Measurements from ENCODE around the gene LHFPL3.

The LHFPL3 gene

DNA sequence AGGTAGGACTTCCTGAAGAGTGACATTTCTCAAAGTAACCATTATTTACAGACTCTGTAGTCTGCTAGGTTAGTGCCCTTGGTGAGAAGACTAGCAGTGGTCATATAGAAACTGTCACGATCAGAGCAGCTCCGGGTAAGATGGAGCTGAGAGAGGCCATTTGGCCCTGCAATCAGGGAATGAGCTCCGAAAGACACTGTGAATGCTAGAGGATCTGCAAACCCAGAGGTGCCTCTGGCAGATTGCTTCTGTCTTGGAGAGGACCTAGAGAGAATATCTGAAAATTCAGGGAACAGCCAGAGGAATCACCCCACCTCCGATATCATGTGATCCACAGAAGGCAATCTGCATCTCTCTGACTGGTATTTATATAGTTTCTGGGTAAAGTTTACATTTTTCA, 438.7 kb downstream of the LHFPL3 start:
- no peak for DNase-seq

DNA sequence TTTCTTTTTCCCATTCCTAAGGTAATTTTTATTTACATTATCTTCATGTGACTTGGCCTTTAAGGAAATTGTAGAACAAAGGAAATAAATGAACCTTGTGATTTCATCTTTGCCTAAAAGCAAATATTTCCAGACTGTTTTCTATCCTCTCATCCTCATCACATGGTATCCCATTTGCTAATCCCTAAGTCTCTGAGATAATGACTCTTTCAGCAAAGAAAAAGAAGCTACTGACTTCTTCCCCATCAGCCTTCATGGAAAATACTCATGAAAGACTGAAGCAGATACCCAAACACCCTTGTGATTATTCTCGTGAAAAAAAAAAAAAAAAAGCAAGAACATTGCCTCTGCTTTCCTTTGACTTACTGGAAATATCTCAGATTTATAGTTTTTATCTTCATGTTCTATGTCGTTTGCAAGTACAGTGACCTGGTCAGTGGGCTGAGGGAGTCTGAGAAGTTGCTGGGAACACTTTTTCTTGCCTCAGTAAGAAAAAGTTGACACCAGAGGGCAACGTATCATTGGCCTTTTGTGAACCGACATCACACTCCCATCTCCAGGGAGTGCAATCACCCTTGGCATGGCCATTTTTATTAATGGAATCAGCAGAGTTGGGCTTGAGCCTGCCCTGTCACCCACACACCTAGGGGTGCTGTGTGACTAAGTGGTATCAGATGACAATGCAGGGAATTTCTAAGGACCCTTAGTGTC, 439.6 kb downstream of the LHFPL3 start:
- DNase-seq = no peak

DNA sequence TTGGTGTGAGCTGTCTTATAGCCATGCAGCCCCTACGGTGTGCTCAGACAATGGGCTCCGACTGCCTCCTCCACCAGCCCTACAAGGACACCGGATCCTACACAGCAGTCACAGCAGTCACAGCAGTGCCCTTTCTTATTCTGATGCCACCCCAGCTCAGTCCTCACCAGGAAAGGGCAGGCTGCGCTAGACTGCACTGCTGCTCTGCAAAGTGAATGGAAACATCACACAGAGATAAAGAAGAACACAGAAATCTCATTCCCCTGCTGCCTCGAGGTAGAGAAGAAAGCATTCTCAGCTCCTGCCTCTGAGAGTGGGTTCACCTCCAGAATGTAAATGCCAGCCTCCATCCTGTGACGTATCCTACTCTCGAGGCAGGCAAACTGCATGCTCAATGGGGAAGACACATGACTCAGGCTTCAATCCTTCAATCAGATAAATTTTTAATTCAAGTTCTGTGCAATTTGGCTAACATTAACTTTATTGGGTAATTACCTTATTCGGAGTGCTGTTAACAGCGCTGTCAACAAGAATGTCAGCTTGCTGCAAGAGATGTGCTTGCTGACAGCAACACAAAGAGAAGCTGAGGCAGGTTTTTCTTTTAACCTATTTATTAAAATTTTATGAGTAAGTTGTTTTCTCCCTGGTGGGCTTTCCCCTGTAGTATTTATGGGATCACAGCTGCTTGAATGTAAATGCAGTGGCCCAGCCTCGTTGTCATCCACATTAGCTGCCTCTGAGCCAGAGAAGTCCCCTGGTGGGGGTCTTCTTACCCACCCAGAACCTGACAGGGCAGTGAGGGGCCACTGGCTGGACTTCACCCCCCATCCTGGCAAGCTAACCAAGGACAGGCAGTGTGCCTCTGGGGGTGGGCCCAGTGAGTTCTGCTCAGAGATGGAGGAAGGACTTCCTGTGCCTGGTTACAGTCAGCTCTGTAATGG, 444.3 kb downstream of the LHFPL3 start:
- peak; percentile 59 for DNase-seq

DNA sequence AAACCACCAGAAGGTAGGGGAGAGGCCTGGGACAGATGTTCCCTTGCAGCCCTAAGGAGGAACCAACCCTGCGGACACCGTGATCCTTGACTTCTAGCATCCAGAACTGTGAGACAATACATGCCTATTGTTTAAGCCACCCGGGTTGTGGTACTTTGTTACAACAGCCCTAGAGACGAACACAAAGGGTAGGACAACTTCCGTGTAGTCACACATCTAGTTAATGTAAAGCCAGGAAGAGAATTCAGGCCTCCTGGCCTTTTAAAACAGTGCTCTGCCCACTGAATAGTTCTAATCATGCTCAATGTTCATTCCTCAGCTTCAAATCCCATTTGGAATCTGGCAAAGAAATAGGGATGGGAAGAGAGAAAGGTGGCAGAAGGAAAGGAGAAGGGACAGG, 445.4 kb downstream of the LHFPL3 start:
- no peak for DNase-seq

DNA sequence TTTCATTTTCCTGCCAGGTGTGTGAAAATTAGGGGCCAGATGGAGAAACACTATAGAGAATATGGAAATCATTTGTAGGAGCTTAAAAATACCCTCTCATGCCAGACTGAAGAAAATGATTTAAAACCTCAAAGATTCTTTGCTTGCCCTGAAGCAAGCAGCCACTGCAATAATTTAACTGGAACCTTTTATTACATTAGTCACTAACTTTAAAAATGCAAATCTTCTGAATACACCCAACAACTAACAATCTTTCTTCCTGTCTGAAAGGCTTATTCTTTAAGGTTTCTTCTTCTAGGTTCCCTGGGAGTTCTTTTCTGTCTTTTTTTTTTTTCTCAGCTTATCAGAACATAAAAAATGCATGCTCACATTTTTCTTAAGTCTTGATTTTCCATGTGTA, 447.1 kb downstream of the LHFPL3 start:
- DNase-seq = no peak

DNA sequence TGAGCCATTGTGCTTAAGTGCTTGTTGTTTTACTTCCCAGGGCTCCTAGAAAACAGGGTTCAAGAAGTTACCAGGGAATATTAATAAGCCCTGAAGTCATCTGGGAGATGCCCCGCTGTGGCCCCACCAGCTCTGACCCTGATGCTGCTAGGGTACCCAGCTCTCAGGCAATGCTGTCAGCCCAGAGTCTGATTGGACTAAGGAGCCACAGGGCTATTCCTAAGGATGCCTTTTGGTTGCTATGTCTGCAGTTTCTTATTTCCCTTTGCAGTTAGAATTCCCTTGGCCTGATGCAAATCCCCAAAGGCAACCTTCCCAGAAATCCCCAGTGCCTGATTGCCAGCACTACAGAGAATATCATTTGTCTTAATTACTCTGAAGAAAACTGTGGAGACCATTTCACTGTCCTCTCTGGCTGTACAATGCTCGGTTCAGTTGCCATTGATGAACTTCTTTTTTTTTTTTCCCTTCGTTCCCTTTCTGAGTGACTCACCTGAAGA, 448.9 kb downstream of the LHFPL3 start:
- no peak for DNase-seq

DNA sequence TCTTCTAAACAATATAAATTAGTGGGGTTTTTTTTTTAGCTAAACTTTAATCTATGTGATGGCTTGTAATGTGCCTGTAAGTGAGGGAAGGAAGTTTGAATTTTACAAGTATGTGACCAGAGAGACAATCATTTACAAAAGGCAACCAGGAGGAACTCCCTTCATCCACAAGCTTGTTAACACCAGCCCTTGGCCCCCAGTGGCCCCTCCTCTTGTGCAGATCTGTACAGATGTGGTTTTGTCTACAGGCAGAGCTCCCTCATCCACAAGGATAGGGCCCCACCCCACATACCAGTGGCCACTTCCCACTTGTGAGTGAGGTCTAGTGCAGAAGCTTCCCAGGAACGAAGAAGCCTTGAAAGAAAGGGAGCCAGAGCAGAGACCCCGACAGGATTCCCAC, 451.5 kb downstream of the LHFPL3 start:
- DNase-seq = no peak

DNA sequence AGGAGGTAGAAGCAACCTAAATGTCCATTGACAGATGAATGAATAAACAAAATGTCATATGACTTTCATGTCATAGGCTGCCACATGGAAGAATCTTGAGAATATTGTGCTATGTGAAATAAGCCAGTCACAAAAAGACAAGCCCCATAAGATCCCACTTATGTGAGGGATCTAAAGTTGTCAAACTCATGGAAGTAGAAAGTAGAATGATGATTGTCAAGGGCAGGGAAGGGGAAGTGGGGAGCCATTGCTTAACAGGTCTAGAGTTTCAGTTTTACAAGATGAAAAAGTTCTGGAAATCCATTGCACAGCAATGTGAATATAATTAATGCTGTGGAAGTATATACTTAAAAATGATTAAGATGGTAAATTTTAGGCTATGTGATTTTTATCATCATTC, 456.3 kb downstream of the LHFPL3 start:
- no peak for DNase-seq

DNA sequence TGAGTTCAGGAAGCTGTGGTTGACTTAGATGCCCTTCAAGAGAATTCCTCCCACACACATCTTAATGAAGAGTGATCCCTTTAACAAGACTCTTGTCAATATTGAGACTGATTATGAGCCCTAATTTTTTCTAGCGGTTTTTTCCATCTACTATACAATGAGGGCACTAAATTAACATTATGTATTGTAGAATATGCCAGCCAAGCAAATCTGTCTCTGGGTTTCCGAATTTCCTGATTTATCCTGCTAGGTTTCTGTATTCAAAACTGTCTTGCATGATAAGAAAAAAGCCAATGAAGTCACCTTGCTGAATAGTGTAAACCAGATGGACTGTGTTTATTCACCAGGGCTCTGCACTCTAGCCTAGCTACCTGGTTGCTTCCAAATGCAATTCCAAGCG, 461.4 kb downstream of the LHFPL3 start:
- no peak for DNase-seq

DNA sequence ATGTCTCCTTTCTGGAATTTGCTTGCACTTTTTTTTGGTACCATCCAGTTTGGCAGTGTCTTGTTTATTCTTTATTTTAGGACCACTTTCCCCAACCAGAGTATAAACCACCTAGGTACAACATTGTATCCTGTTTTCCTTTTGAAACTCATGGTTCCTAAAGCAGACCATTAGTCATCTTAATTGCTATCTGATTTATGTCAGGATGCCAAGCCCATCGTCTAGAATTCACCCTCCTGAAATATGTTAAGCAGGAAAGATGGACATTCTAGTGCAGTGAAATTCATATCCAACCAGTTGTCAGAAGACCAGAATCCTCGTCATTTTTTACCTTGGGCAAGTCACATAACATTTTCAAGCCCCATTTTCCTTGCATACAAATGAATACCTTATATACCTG, 462.0 kb downstream of the LHFPL3 start:
- DNase-seq = no peak

DNA sequence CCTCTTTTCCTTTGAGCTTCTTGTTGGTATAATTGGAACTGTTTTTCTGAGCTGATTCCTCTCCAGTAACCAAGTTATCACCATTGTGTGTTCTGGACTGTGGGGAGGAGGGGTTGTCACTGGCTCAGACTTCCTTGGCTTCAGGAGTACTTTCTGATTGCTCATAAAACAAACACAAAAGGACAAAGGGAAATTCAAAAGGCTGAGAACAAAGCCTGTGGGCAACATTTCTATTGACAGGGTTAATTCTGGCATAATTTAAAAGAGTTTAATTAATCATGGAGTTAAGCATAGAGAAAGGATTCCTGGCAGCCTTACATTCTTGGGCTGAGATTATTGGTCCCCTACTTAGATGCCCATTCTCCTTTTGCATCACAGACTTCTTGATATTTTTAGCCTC, 462.7 kb downstream of the LHFPL3 start:
- no peak for DNase-seq

DNA sequence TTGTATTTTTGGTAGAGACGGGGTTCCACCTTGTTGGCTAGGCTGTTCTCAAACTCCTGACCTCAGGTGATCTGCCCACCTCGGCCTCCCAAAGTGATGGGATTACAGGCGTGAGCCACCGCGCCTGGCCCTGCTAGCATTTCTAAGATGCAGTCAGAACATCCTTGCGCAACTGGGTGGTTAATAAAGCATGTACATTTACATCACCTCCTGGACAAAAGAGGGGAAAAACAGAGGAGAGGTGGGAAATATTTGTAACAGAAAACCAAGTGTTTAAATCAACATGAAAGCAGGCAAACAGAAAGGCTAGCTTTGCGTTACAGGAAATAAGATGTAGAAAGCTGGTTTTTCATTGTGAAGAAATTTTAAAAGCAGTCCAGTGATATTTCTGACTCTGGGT, 464.7 kb downstream of the LHFPL3 start:
- no peak for DNase-seq

DNA sequence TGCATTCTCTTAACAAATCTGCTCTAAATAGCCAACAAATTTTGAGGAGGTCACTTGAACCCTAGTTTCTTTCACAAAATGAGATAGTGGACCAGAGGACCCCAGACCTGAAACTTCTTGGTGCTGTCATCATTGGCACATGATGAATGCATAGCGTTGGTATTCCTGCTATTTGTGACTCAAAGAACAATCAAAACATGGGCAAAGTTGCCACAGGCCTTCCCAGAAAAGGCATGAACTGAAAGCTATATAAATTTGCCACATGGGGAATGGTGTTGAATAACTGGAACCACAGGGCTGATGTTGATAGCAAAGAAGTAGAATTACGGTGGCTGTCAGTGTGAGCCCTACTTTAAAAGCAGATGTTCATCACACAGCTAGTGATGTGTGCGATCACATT, 465.8 kb downstream of the LHFPL3 start:
- DNase-seq = no peak

DNA sequence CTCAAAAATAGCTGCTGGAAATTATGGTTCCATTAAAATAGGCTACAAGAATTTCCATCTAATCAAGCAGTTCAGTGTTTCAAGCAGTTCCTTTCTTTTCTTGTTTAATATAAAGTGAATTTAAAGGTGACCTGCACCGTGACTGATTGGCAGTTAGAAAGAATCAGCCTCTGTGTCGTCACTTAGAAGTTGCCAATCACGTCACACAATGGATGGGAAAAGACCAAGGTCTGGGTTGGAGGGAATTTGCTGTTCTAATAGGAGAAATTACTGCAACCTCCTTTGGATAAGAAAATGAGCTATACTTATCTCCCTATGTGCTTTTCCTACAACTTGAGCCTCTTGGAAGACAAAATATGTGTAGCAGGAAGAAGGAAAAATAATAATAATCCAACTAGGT, 466.2 kb downstream of the LHFPL3 start:
- DNase-seq = no peak

DNA sequence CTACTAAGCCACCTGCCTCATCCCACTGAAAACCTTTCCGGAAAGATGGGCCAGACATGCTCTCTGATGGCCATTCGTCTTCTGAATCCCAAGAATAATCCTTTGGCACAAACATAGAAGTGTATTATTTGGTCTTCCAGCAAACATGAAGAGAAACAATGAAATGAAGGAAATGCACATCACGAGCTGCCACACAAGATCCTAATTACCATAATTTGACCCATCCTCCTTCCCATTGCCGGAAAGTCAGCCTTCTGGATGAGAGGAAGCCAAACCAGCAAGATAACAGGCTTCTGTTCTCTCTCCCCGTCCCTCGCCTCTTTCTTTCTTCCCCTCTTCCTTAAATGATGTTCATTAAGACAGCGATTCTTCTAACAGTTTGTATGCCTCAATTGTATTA, 466.7 kb downstream of the LHFPL3 start:
- DNase-seq = no peak

DNA sequence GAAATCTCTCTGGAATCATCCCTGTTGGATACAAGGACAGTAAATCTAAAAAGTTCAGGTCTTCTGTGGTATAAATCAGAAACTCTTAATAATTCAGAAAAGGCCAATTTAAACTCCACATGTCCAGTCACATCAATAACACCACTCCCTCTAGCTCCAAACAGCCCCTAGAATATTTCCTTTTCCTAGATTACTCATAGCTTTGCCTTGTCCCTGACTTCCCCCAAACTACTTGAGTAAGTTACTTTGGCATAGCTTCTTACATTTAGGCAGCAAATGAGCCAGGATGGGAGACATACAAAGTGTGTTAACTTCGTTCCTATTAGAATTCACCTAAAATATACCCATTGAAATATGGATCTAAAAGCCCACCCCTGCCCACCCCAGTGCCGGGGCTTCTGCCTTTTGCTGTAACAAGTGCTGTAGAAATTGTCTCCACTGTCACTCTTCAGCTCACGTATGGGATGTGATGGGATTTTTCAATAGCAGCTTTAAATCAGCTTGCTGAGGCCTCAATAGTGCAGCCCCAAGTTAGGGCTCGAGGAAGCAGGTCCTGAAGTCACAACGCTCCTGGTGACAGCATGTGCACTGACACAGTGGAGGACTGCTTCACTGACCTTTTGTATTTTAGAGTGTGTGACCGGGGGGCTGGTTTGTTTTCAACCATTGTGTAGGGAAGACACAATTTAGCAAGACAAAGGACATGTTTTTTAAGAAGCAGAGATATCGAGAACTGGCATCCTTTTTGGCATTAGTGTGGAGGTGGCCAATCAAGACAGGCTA, 467.4 kb downstream of the LHFPL3 start:
- DNase-seq = no peak

DNA sequence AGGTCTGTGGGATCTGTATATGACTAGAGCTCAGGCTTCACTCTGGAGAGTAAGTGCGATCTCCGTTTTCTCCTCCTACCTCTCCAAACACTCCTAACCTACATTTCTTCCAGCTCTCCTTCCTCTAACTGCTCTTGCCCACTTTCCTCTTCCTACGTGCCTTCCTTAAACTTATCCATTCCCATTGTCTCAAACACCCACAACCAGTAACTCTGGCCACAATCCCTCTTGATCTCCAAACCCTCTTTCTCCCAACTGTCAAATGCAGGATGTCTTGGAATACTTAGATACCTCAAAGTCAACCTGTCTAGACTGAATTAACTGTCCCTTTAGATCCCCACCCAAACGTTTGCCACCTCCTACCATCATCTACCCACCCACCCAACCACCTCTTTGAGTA, 471.9 kb downstream of the LHFPL3 start:
- no peak for DNase-seq

DNA sequence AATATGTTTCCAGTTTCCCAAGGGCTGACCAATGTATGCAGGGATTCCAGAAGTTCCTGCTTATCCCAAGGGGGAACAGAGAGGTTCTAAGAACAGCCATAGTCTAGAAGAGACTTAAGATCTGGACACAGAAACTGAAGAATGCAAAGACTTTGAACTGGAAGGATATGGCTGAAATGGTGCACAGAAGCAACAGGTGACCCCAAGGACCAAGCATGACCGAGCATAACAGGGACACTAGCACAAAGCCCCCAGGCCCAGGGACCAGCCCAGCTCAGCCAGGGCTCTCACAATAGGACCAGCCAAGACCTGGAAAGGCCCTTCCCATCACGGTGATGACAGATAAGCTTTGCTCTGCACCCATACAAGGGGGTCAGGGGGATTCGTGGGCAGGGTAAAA, 472.6 kb downstream of the LHFPL3 start:
- DNase-seq = no peak

DNA sequence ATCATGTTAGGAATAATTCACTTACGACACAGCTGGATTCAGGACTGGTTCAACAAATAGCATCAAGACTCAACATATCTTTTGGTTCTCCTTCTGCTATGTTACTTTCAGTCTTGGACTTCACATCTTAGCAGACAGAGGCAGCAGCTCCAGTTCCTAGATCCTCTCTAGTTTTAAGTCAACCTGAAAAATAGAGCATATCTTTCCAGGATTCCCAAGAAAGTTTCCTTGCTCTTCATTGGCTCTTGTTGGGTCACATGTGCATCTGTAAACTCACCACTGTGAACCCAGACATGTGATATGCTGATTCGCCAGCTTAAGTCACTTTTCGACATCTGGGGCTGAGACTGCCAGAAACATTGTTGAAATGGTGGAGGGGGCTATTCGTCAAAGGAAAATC, 475.5 kb downstream of the LHFPL3 start:
- no peak for DNase-seq

DNA sequence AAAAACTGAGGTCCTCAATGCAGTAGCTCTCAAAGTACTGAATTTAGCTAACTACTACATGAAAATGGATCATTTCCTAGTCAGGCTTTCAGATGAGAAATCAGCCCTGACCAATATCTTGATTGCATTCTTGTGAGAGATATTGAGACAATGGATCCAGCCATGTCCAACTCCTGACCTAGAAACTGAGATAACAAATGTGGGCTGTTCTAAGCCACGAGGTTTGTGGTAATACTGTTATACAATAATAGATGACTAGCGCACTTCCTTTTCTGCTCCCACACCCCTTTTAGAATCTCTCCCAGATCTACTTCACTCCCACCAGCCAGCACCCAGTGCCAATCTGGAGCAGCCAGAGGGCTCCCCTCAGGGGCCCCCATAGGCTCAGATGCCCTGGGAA, 476.3 kb downstream of the LHFPL3 start:
- DNase-seq = no peak

DNA sequence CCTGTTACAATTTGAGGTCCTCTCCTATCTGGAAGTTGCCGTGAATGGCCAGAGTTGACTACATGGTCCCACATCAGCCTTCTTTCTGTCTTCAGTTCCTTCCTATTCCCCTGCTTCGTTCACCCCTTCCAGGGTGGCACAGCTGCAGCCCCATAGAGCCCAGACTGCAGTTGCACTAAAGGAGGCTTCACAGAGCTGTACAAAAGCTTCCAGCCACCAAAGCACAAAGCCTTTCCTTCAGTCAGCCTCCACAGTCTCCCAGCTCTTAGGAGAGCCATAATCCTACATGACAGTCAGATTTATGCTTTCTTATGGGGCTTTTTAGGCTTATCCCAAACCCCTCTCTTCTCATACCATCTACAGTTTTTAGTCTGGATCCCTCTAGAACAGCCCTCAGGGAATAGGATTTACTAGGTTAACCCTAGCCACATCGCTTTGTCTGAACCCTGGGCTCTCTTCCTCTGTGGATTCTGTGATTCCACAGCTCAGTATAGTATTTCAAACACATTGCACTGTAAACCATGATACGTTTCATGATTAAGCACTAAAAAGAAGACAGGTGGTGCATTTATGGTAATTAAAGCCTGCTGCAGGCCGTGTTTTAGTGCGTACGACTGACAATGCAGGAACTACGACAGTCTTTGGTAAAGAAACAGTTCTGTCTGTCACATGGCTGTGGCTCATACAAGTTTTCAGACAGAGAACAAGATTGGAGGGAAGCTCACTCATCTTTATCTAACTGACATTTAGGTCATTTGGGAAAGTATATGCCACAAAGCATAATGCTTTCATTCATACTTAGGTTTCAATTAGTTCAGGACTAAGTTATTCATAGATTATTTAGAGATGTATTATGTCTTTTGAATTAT, 477.3 kb downstream of the LHFPL3 start:
- no peak for DNase-seq

DNA sequence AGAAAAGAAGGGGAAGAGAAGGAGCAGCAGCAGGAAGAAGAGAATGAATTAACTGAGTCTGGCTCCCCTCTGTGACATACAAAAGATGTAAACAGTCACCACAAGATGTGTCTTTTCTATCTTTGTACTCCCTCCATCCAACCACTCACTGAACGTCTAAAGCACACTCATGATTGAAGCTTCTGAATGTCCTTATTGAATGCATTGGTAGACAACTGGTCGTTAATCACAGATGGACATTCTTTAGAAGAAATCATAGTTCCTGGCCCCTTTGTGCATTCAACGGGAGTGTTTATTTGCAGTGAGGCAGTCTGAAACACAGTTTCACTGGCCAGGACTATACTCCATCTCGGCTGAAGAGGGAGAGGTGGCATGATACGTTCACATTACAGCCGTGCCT, 479.3 kb downstream of the LHFPL3 start:
- DNase-seq = no peak

Measured in islet precursor cell (in vitro differentiated cells).